ENCODE results near the gene CD8A.

CD8A gene

DNA sequence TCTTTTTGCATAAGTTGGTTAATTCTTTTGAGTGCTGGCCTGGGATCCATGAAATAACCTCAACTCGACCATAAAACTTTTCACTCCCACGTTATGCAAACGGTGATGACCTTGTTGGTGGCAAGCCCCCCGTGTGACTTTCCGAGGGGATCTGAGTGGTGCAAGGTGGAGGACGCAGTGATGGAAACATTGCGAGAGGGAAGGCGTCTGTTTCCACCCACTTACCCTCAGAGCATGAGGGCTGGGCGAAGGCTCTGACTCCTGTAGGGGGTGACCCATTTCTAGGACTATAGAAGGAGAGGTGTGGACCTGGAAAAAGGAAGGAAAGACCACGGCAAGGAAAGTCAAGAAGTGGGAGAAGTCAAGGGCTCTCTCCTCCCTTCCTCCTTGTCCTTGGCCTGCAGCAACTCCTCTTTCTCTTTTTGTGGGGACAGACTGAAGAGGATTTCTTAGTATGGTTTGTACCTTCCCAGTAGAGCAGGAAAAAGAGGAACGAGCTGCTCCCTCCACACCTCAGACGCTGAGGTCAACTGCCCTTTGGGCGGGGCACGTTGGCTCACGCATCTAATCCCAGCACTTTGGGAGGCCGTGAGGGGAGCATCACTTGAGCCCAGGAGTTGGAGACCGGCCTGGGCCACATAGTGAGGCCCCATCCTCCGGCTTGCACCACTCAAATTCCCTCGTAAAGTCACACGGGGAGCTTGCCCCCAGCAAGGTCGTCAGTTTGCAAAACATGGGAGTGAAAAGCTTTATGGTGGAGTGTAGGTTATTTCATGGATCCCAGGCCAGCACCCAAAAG, 15.5 kb upstream of the CD8A start:
- no peak for TF ChIP-seq CTCF (IDR thresholded peaks at IDR 0.05; ENCODE audit: extremely low read depth, missing control alignments)
- no peak for DNase-seq (ENCODE audit: low spot score)

GRCh38 chr2:86800856-86801567, 10.3 kb upstream of the CD8A start:
- no peak for DNase-seq (ENCODE audit: low spot score)
- TF ChIP-seq CTCF (IDR thresholded peaks at IDR 0.05; ENCODE audit: extremely low read depth, missing control alignments) = no peak

- no peak for TF ChIP-seq CTCF (IDR thresholded peaks at IDR 0.05; ENCODE audit: extremely low read depth, missing control alignments)
- no peak for DNase-seq (ENCODE audit: low spot score)
These were observed 4.1 kb upstream of the CD8A start for GRCh38 chr2:86794861-86795260.

DNA sequence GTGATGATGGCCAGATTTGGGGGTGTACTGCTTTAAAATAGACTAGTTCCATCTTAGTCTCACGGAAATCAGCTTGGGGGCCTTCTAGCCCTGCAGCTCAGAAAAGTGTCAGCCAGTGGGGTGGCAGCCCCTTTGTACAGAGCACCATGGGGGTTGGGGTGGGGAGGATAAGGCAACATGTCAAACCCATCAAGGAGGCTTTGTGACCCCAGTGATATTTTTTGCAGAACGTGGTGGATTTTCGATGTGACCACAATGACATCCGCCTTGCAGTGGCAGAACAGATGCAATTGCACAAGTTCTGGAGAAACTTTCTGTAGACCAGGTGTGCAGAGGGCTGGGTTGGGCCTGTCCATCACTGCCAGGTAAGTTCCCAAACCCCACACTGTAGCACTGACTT, 3.0 kb upstream of the CD8A start:
- TF ChIP-seq CTCF (IDR thresholded peaks at IDR 0.05; ENCODE audit: extremely low read depth, missing control alignments) = no peak
- no peak for DNase-seq (ENCODE audit: low spot score)

GRCh38 chr2:86791573-86791972, 860 bp upstream of the CD8A start:
- TF ChIP-seq CTCF (IDR thresholded peaks at IDR 0.05; ENCODE audit: extremely low read depth, missing control alignments) = no peak
- DNase-seq (ENCODE audit: low spot score) = no peak

DNA sequence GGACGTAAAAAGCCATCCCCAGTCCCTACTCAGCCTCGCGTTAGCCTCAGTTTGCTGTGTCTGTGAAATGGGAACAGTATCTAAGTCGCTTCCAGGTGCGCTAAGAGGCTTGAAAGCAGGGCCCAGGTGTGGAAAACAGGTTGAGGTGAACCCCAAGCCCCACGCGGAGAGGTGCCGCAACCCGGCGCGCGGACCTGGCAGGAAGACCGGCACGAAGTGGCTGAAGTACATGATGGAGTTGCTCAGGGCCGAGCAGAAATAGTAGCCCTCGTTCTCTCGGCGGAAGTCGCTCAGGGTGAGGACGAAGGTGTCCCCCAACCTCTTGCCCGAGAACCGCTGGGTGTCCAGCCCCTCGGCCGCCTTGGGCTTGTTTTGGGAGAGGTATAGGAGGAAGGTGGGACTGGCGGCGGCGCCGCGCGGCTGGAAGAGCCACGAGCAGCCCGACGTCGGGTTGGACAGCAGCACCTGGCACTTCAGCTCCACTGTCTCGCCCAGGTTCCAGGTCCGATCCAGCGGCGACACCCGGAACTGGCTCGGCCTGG, 508 bp downstream of the CD8A start:
- DNase-seq (ENCODE audit: low spot score) = no peak
- TF ChIP-seq CTCF (IDR thresholded peaks at IDR 0.05; ENCODE audit: extremely low read depth, missing control alignments) = no peak

GRCh38 chr2:86789687-86790133, 1.0 kb downstream of the CD8A start:
- no peak for TF ChIP-seq CTCF (IDR thresholded peaks at IDR 0.05; ENCODE audit: extremely low read depth, missing control alignments)
- no peak for DNase-seq (ENCODE audit: low spot score)
